Right hindlimb (tissue), 1 donor: ENCODE results near the gene RNLS.
"Not testable (repeated sequence)": the region's sequence is repeated elsewhere in the genome, so short reads cannot be mapped to it uniquely, and the experiment has no call there.

Experiments used
- DNase-seq: peaks from one replicate; pipeline ENCODE4 v3.0.0-alpha.2; 2018

Gene RNLS

DNA sequence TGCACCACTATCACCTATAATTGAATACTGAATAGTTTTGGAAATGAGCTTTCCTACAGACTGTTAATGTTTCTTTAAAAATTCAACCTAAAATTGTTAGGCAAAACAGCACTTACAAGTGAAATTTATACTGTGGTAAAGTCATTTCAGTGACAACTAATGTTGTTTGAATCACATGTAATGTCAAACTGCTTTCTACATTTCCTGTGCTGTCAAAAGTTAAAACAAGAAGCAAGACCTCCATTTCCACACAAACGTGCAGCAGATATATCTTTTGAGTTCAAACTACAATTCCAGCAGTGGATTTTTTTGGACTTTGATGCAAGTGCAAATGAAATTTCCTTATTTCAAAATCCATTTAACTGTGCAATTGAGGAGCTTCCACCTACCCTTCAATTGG lies 199.8 kb downstream of the RNLS start:
- no peak for DNase-seq

DNA sequence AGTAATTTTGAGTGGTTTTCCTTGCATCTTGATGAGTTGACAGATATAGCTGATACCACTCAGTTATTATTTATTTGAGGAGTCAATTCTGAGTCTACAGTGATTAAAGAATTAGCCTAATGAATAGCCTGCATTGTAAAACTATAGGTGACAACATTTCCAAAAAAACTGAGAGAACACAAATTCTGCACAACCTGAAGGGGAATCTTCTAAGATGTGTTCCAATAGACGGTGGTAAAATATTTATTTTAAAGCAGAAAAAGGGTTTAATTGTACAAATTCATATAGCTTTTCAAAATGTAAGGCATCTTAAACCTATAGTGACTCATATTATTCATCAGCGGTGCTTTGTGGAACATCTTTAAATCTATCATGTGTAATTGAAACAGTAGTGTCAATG lies 200.4 kb downstream of the RNLS start:
- DNase-seq: no peak

DNA sequence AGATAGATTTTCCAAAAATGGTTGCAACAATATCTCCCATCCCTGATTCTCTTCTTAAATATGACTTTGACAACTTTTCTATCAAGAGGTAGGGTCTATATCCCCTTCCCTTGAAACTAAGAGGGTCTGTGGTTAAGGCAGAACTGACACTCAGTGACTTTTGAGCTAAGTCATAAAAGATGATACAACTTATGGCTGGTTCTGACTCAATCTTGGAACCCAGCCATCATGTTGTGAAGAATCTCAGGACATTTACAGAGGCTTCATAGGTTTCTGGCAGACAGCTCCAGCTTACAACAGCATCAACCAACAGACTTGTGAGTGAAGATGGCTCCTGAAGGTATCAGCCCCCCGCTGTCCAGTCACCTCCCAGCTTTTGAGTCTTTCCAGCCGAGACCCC lies 203.5 kb downstream of the RNLS start:
- no peak for DNase-seq

DNA sequence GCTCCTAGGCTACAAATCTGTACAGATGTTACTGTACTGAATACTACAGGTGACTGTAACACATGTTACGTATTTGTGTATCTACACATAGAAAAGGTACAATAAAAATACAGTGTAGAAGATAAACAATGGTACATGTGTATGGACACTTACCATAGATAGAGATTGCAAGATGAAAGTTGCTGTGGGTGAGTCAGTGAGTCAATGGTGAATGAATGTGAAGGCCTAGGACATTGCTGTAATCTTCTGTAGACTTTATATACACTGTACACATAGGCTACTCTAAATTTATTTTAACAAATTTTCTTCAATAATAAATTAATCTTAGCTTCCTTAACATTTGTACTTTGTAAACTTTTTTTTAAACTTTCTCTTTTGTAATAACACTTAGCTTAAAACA lies 205.6 kb downstream of the RNLS start:
- DNase-seq: no peak

DNA sequence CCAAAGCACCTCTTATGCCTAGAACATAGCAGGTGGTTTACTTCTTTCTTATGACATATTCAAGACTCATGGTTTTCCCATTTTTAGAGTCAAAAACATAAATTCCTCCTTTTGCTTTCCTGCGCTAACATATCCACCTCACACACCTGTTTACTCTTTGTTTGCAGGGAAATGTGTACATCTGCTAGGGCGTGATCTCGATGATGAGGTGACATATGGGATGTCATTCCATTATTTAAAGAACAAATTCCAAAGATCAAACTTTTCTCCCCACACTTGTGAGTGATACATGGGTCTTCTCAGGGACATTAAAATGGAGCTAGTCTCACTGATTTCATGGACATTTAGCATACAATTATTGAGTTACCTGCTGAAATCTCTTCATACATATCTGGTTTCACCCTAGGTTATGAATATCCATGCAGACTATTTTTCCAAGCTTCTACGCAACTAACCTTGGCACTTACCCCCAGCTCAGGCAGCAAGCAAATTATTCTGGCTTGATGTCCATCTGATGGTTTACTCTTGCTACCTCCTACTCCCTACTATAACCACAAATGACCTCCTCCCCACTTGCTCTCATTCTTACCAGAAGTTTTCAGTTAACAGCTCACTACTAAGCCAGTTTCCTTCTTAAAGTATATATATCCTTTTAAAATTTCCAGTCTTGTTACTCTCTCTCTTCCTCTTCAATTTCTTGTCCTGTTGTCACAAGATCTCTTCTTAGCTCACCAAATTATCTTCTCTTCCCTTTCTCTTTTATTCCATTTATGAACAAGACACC lies 208.5 kb downstream of the RNLS start:
- no peak for DNase-seq

DNA sequence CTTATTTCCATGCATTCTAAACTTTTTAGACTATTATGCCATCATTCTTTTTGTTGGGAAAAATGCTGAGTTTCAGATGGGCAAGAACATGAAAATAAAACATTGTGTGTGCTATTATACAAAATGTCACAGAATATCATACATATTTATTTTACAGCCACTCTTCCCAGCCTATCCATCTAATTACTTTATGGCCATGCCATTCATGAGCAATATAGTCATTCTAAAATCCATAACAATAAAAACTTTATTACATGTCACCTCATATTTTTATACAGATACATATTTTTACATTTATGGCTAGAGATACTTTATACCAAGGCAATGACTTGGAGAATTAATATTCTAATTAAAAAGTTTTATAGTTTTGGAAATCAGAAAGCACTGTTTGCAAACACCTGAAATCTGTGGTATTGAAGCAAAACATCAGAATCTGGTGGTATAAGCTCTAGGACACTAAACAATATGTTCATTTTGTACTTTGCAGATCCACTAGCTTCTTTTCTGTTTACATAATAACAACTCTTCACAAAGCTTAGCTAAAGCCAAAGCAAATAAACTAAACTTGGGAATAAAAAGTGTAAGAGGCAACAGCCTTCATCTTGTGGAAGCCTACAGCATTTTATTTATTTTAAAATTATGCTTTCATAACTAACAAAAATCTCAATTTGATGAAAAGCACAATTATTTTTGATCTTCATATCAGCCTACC lies 210.1 kb downstream of the RNLS start:
- DNase-seq: no peak

DNA sequence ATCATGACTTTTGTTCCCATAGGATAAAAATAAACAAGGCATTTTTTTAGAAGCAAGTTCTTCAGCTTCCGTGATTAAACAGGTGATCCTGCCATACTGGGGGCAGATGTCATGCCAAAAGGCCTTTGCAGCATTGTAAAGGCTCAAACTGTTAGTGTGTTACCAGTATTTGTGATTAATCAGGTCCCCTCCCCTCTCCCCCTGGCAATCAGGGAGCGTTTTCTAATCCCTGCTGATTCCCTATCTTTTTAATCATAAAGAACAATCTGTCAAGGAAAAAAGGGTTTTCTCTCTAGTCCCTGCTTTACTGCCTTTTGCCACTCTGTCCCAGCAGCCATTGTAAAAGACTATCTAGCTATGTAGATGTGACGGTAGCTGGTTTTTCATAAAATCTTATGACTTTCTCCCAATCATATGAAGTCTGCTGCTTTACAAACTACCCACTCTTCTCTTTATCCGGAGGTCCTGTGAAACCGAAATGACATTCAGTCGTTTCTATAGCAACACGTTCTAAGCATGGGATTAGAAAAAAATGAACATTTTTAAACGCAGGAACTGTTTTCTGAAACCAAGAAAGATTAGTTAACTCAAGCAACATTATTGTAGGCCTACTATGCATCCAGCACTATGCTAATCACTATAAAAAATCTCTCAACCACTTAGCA lies 210.9 kb downstream of the RNLS start:
- DNase-seq: no peak

DNA sequence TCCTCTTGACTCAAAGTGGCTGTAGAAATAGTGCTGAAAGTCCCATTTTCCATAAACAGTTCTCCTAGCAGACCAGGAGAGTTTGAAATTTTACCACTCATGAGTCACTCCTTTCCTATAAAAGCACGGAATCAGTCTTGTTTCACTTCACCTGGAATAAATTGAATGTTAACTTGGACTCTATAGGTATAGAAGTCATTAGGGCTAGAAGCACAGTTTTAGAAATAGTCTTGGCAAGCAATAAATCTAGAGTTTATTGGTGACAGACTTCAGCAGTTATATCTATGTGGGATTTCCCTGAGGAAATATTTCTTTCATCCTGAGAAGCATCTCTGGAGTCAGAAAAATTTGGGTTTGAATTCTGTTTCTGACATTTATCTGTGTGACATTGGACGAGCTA lies 212.4 kb downstream of the RNLS start:
- DNase-seq: no peak

DNA sequence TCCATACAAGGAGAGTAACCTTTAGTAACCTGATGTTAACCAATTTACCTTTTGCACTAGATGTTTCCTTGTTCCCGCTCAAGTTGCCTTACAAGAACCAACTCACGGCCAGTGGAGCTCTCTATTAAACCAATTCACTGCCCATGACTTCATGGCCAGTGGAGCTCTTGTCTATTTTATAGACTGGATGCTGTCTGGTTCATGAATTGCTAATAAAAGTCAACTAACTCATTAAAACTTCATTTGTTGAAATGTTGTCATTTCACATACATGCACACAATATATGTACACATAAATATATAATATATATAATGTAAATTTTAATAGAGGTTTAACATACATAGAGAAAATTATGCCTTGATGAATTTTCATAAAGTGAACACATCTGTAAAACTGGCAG lies 216.3 kb downstream of the RNLS start:
- no peak for DNase-seq

DNA sequence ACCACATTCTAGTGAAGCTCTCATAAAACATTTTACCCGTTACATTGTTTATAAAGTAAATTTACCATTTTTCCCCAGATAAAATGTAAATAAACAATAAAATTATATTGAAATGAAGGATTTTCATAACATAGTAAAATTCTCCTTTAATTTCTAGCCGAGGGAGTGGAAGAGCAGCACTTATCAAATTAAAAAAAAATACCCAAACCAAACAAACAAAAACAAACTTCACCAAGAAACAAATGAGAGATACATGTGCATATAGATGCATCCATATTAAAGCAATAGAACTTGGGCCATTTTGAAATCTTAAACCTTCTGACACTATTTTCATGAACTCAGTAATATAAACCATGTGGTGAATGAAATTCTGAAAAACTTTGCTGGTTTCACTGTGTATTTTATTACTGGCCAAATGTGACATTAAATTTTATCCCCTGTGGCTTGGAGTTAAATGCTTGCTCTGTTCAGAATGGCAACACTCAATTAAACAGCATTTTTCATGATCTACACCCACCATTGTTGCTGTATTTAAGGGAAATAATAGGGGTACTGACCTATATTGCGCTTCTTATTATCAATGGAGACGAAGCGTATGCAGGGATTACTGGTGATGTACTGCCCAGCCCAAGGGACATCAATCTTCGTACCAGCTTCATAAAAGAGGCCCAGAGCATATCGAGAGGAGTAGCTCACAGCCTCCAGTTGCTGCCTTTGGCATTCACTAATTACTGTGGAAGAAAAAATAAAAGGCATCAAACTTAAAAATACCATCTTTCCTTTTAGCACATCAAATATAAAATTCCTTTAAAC lies 220.9 kb downstream of the RNLS start:
- DNase-seq: no peak

DNA sequence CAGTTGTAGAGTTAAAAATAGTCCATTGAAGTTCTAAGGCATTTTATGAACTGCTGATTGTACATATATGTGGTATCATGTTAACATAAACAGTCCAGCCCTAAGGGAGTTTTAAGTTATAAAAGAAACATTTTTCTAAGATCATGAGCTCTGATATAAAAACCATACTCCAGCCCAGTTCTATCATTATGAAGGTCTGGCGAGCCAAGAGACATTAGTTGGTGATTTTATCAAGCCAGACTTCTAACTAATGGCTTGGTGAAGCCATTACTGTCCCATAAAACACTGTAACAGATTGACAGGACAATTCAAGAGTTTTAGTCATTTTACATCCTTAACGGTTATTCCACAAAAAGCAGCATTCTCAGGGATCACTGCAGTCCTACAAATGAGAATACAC lies 221.6 kb downstream of the RNLS start:
- no peak for DNase-seq

DNA sequence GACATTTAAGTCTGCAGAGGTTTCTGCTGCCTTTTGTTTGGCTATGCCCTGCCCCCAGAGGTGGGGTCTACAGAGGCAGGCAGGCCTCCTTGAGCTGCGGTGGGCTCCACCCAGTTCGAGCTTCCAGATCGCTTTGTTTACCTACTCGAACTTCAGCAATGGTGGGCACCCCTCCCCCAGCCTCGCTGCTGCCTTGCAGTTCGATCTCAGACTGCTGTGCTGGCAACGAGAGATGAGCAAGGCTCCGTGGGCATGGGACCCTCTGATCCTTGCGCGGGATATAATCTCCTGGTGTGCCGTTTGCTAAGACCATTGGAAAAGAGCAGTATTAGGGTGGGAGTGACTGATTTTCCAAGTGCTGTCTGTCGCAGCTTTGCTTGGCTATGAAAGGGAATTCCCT lies 227.4 kb downstream of the RNLS start:
- not testable (repeated sequence) for DNase-seq

DNA sequence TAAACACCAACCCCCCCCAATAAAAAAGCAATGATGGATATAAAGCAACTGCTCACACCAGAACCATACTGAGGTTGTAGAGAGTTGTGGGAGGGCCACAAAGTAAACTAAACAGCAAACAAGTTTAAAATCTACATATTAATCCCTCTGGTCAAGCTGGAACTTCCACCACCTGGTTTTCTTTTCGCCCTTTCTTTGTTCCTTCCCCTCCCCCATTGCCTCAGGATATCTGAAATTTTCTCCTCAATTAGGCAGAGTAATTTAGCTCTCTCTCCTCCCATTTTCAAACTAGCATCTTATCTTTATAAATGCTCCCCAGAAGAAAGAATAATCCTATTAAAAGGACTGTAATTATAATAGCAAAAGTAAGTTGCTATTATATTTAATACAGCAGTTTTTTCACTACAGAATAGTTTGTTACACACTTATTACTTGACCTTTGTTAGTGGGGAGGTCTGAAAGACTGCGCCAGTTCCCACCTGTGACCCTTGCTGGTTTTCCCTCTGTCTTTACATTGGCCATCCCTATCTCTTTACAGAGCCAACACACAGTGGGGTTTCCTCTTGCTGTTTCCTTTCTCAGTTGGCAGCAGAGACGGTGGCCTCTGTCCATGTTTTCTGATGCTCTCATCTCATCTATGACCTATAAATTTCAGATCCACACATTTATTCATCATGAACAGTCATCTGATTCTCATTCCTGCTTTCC lies 235.4 kb downstream of the RNLS start:
- DNase-seq: no peak

DNA sequence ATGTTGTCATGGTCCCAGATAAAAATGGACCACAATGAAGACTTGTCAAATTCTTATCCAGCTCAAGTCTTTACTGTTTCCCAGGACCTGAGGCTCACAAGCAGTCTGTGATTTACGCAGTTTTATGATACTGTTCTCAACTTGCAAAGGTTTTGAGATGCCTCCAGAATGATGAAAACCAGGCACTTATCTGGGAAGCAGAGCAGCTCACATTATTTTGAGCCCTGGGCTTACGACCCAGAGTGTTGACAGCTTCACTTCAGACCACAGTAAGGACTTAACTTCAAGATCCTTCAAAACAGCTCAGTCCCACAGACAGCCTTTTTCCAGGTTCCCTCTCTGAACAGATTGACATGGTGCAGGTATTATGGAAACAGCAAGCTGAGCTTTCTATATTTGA lies 236.1 kb downstream of the RNLS start:
- DNase-seq: no peak

DNA sequence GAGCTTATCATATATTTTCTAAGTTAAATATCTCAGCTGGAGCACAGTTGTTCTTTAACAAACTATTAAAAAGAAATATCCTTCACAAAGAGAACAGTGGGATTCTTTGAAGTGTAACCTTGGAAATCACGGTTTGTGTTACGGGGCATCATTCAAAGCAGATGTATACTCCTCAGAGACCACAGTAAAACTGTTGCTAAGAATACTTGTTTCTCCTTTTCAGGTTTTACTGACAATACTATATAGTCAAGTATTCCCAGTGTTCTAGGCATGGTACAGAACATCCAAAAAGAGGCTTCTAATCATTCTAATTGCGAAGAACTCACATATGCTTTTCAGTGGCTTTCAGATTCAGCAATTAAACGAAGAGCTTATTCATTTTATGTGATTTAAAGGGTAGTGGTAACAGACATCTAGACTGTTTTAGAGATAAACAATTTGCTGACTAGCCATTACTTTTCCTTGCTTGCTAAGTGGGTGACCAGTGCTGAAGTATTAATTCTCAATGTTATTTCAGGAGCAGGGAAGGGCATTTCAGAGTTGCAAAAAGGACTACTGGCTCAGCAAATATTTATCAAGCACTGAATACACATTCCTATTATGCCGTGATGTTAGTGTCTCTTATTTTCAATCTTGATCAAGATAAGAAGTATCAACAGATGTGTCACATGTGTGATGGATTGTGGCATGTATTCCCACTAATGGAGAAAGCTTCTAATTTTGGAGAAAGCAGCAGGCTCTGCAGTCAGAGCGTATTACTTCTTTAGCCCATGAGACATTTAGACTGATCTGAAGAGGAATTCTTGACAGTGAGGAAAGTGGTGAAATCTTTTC lies 236.8 kb downstream of the RNLS start:
- DNase-seq: no peak

DNA sequence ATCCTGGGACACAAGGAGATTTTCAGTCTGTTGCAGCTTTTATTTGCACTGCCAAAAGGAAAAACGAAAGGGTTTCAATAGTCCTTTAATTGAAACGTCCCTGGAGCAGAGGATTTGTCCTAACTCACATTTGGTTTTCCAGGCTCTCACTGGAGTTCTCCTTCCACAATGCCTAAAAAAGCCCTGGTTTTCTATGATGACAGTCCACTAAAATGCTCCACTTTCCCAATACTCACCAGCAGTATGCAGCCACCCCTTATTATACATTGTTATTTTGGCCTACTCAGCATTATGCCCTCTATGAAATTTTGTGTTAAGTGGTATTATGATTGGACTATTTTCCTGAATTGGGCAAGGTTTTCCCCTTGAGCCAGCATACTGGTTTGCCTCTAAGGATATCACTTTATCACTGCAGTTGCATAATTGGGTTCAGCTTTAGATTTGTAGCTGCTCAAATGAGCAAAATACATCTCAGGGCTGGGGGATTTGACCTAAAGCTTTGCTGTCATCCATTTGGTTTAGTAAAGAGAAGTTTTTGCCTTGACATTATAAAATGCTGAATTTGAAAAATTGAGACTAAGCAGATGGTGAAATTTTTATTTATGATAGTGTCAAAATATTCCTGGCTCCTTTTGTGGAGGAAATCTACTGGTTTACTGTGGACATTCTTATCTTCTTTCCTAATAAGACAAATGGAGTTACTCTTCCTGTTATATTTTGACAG lies 239.2 kb downstream of the RNLS start:
- no peak for DNase-seq

DNA sequence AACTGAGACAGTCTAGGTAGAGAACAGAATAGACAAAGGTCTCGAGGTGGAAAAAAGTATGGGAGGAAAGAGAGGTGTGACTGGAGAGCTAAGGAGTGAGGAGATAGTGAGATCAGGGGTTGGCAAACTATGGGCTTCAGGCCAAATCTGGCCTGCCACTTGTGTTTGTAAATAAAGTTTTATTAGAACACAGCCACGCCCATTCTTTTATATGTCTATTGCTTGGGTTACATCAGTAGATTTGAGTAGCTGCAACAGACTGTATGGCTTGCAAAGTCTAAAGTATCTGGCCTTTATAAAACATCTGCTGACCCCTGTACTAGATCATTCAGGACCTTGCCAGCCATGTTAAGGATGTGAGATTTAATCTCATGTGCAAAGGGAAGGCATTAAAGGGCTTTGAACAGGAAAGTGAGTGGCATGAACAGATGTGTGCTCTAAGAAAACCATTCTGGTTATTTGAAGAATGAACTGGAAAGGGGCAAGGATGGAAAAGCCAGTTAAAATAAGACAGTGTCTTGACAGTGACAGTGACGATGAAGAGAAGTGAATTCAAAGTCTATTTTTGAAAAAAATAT lies 240.3 kb downstream of the RNLS start:
- DNase-seq: no peak

DNA sequence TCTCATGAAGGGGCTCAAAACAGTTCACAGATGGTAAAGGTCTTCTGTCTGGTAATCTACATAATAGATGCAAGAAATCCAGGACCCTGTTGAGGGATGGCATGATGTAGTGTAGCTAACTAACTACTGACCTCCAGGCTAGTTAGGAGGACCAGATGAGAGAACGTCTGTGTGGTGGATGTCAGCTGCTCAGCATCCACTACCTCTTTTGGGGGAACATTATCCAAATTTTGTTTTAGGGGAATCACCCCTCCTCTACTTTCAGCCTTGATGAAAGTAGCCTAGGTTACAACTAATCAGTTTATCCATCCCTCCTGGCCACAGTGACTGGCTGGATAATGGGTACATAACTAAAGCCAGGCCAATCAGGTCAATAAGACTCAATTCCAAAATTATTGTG lies 246.0 kb downstream of the RNLS start:
- DNase-seq: no peak

DNA sequence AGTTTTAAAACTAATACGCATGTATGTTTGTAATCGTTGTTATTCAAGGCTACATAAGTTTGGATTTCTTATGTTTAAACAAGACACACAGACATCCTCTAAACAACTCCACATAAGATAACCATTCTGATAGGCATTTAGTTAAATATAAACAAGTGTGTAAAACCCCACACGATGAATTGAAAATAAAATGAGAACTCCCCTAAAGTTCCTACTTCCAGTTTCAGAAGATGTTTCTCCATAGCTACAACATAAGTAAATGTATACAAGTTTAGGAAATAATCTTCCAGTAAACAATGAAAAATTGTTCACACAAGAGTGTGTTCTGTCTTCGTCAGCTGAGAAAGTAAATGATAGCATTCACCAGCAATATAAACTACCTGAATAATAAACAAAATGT lies 246.8 kb downstream of the RNLS start:
- DNase-seq: no peak

DNA sequence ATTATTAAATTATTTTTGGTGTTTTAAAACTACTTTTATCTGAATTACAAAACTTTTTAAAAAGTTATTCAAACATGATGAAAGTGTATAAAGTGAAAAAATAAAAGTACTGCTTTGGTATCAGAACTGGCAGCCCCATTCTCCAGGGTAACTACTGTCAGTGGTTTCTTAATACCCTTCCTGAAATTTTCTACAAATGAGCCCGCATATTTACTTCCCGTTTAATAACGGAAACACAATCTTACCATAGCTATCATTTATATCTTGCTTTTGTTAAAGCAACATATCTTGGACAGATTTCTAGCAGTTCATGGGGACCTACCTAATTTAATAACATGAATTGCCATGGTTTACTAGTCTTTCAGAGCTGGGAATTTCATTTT lies 249.9 kb downstream of the RNLS start:
- no peak for DNase-seq
